Activated CD4-positive, alpha-beta T cell treated with anti-CD3 and anti-CD28 coated beads, Interleukin-2, Interleukin-6, amounts not matched to agents 100 ng/mL and 50 ng/mL, durations not matched to agents 16 hours and 8 hours (primary cell): ENCODE data around the gene TMEM255B.
A peak's percentile ranks its signal among the peaks of the same experiment; 100 is the strongest.
"Not testable (repeated sequence)": the region's sequence is repeated elsewhere in the genome, so short reads cannot be mapped to it uniquely, and the experiment has no call there.

ENCODE experiments used
- DNase-seq: peaks from one replicate; pipeline ENCODE4 v3.0.0-alpha.2; 2020

TMEM255B gene

DNA sequence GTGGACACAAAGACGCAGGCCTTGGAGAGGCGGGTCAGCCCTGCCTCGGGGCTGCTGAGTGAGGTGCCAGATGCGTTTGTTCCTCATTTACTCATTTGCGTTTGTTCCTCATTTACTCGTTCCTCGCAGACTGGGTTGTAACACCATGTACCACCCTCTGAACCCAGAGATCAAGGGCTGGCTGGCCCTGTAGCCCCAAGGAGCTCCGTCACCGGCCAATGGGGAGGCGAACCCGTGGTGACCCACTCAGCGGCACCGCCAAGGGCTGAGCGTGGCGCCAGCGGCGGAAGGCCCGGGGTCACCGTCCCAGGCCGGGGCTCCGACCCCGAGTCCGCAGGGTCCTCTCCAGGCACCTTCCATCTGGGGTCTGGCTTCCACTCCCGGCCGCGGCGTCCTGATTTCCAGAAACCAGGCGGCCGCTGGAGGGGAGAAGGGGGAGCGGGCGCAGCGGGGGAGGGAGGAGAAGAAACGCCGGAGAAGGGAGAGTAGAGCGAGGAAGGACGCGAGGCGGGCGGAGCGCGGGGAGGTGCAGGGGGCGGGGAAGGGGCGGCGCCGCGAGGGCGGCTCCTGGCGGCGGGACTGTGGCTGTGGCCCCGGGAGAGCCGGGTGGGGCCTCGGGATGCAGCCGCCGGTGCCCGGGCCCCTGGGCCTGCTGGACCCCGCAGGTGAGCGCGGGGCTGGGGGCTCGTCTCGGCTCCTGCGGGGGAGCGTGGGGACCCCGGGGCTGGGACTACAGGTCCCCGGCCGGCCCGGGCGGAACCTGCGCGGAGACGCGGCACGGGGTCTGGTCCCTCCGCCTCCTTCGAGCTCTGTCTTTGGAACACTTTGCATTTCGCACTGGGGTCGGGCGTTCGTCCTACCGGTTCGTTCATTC, at the start of gene TMEM255B:
TSS of gene TMEM255B (plus strand) at position 576 of the 874 bp plus-strand sequence. CDS start at position 620, 44 bp downstream.
- DNase-seq = peak; percentile 74

DNA sequence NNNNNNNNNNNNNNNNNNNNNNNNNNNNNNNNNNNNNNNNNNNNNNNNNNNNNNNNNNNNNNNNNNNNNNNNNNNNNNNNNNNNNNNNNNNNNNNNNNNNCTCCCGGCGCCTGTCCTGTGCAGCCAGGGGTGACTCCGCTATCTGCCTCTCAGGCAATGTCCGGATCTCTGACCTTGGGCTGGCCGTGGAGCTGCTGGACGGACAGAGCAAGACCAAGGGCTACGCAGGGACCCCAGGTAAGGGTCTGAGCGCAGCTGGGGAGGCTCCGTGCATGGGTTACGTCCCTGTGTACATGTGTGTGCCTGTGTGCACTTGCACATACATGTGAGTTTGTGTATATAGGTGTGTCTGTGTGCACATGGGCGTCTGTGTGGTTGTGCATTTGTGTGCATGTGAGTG, 36.1 kb upstream of the TMEM255B start:
- no peak for DNase-seq

DNA sequence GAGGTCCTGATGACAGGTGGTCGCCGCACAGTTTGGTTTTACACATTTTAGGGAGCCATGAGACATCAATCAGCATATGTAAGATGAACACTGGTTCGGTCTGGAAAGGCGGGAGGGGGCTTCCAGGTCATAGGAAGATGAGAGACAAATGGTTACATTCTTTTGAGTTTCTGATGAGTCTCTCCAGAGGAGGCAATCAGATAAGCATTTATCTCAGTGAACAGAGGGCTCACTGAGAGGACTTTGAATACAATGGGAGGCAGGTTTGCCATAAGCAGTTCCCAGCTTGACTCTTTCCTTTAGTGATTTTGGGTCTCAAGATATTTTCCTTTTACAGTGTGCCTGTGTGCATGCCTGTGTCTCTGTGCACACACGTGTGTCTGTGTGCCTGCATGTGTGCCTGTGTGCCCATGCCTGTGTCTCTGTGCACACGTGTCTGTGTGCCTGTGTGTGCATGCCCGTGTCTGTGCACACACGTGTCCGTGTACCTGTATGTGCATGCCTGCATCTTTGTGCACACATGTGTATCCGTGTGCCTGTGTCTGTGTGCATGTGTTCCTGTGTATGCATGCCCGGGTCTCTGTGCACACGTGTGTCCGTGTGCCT, 35.5 kb upstream of the TMEM255B start:
- DNase-seq = no peak

DNA sequence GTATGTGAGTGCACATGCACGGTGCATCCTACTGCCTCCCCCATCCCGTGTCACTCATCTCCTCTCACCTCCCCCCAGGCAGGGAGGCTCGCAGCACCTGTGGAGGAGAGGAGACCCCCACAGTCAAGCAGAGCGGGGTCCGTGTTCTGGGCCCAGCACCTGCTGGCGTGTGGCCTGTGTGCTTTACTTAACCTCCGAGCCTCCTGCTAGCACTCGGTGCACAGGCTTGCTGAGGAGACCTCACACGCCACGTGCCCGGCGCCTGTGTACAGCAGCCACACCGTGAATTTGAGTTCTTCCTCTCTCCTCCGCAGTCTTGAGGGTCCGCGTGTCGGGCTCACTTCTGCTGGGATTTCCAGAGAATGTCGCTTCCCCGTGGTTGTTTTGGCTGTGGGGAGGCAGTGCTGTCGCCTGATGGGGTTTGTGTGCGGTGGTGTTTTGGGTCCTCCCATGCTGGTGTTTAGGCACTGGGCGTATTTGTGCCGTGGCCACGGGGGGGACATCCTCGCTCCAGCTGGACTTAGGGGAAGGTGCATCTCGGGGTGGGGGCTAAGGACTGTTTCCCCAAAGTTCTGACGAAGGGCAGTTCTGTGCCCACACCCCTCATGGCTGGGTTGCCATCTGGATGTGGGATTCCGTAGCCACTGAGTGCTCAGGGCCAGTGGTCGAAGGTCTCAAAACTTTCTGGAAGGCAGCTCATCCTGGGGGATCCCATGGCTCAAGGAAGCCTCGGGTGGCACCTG, 34.8 kb upstream of the TMEM255B start:
- DNase-seq = no peak

DNA sequence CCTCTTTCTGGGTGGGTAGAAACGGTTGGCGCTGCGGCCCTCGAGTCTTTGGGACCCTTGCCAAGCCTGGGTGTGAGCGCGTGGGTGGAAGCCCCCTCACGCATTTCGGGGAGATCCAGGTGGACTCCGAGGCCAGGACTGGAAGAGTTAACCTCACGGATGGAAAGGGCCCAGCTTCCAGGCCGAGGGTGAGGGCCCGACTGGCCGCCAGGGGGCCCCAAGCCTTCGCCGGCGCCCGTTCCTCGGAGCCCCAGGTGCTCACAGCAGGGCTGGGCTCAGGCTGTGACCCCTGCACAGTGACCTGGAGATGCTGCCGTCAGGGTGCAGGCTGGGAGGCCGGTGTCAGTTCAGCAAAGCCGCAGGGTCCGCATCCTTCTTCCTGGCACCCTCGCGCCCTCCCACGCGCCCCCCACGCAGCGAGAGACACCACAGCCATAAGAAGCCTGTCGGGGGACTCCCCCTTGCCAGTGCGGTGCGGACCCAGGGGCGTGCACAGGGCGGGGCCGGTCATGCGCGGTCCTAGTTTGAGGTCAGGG, 34.2 kb upstream of the TMEM255B start:
- DNase-seq = peak; percentile 75

DNA sequence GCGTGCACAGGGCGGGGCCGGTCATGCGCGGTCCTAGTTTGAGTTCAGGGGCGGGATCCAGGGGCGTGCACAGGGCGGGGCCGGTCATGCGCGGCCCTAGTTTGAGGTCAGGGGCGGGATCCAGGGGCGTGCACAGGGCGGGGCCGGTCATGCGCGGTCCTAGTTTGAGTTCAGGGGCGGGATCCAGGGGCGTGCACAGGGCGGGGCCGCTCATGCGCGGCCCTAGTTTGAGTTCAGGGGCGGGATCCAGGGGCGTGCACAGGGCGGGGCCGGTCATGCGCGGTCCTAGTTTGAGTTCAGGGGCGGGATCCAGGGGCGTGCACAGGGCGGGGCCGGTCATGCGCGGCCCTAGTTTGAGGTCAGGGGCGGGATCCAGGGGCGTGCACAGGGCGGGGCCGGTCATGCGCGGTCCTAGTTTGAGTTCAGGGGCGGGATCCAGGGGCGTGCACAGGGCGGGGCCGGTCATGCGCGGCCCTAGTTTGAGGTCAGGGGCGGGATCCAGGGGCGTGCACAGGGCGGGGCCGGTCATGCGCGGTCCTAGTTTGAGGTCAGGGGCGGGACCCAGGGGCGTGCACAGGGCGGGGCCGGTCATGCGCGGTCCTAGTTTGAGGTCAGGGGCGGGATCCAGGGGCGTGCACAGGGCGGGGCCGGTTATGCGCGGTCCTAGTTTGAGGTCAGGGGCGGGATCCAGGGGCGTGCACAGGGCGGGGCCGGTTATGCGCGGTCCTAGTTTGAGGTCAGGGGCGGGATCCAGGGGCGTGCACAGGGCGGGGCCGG, 33.5 kb upstream of the TMEM255B start:
- peak; percentile 41 for DNase-seq

DNA sequence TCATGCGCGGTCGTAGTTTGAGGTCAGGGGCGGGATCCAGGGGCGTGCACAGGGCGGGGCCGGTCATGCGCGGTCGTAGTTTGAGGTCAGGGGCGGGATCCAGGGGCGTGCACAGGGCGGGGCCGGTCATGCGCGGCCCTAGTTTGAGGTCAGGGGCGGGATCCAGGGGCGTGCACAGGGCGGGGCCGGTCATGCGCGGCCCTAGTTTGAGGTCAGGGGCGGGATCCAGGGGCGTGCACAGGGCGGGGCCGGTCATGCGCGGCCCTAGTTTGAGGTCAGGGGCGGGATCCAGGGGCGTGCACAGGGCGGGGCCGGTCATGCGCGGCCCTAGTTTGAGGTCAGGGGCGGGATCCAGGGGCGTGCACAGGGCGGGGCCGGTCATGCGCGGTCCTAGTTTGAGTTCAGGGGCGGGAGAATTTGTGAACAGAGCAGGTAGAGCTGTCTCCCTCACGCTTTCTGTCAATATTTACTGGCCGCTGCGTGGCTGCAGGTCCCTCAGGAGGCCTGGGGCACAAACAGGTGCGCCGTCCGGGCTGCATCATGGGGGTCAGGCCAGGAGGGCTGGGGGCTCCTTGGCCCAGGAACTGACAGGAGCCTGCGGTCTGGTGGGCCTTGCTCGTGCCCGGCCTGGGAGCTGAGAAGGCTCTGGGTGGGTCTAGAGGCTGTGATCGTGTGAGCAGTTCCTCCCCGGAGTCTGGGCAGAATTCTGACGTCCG, 32.8 kb upstream of the TMEM255B start:
- DNase-seq = not testable (repeated sequence)

DNA sequence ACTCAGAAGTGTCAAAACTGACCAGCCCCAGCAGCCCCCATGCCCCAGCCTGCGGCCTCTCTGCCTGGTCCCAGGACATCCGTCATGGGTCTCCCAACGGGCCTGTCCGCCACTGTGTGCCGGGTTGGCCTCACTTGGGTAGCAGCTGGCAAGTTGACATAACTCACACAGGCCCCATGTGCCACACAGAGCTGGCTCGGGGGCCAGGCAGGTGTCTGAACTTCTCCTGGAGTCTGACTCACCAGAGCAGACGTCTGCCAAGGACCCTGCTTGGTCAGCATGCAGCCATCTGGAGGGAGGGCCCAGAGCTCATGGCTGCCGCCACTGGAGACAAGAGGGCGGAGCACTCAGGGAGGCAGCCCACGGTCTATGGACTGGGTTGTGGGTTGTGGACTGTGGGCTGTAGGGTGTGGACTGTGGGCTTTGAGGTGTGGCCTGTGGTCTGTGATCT, 32.0 kb upstream of the TMEM255B start:
- no peak for DNase-seq

DNA sequence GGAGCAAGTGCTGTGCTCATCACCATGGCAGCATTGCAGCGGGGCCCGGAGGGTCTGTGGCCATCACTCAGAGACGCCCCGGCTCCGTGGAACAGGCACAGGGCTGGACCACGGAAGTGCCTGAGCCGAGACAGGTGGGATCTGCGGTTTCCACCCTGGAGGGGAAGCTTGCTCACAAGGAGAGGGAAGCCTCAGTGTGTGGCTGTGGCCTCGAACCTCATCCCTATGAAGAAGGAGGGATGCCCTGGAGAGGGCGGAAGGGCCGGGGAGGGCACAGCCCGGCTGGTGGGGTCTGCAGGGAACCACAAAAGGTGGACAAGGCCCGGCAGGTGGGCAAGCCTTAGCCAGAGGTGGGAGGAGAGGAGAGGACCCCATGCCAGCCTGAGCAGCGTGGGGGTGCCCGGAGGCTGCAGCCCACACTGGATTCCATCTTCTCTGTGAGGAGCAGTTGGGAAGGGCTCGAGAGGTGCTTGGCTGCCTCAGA, 30.4 kb upstream of the TMEM255B start:
- no peak for DNase-seq

DNA sequence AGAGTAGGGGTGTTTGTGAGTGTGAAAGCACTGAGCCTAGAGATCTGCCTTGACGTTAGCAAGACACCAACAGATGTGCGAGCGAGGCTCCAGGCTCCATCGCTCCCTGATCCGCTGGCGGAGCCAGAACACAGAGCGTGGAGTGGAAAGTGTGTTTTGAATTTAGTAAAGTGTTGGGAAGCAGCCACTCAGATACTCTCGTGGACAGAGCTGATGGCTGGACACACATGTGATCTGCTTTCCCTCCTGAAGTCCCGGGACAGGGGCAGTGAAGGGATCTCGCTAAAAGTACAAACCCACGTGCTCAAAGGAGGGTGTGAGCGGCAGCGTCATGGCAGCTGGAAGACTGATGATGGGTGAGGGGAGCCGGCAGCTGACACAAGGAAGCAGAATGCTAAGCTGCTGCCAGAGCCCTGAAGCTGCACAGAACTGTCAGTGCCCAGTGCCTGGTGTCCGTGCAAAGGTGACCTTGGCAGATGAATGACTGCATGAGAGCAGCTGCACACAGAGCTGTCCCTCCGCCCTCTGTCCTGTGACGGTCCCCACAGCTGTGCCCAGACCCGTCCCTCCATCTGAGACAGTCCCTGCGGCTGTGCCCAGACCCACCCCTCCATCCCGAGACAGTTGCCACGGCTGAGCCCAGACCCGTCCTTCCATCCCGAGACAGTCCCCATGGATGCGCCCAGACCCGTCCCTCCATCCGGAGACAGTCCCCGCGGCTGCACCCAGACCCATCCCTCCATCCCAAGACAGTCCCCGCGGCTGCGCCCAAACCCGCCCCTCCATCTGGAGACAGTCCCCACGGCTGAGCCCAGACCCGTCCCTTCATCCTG, 29.6 kb upstream of the TMEM255B start:
- DNase-seq = no peak

DNA sequence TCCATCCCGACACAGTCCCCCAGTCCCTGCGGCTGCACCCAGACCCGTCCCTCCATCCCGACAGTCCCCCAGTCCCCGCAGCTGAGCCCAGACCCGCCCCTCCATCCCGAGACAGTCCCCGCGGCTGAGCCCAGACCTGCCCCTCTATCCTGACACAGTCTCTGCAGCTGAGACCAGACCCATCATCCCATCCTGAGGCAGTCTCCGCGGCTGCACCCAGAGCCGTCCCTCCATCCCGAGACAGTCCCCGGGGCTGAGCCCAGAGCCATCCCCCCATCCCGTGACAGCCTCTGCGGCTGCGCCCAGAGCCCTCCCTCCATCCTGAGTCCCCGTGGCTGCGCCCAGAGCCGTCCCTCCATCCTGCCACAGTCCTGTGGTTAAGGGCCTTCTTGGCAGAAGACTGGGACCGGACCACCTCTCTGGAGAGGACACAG, 28.8 kb upstream of the TMEM255B start:
- no peak for DNase-seq

DNA sequence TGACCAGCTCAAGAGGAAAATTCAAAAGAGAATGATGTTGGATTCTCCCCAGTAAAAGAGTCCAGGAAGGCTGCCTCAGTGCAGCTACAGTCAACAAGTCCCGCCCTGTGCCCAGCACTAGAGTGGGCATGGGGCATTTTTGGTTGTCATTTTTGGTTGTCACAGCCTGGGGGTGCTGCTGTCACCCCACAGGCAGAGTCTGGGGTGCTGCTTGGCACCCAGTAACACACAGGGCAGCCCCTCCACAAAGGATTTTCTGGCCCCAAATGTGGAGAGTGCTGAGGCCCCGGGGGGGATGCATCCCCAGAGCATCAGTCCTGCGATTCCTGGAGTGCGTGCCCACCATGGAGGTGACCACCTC, 28.2 kb upstream of the TMEM255B start:
- DNase-seq = no peak

DNA sequence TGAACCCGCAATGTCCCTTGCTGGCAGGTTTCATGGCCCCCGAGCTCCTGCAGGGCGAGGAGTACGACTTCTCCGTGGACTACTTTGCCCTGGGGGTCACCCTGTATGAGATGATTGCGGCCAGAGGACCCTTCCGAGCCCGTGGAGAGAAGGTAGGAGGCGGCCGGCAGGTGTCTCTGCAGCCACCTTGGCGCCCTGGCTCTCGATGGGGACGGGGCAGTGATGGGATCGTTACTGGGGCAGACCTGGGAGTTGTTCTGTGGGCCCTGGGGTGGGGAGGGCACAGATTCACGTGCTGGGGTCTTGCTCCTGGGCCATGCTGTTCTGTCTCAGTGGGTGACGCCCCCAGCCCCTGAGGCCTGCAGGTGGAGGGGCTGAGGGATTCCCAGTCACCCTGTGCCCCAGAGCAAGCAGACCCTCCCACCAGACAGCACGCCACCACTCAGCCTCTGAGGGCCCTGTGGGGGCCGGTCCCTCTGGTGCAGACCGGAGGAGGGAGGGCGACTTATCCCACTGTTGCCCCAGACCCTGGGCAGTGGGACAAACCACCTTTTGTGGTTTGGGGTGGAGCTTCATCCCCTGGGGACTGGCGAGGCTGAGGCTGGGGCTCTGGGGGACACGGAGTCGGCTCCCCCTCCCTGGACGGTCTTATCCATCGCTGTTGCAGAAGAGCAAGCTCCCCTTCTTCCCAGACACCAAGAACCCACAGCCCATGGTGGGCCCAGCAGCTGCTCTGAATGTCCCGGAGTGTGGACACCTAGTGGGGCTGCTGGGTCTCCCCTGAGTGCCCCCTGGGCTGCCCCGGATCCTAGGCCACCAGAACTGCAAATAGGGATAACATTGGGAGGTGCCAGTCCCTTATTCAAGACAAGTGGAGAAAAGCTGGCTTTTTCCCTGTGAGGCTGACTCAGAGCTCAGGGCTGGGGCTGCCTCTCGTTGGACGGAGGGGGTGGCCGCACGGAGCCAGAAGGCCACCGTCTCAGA, 27.5 kb upstream of the TMEM255B start:
- no peak for DNase-seq

DNA sequence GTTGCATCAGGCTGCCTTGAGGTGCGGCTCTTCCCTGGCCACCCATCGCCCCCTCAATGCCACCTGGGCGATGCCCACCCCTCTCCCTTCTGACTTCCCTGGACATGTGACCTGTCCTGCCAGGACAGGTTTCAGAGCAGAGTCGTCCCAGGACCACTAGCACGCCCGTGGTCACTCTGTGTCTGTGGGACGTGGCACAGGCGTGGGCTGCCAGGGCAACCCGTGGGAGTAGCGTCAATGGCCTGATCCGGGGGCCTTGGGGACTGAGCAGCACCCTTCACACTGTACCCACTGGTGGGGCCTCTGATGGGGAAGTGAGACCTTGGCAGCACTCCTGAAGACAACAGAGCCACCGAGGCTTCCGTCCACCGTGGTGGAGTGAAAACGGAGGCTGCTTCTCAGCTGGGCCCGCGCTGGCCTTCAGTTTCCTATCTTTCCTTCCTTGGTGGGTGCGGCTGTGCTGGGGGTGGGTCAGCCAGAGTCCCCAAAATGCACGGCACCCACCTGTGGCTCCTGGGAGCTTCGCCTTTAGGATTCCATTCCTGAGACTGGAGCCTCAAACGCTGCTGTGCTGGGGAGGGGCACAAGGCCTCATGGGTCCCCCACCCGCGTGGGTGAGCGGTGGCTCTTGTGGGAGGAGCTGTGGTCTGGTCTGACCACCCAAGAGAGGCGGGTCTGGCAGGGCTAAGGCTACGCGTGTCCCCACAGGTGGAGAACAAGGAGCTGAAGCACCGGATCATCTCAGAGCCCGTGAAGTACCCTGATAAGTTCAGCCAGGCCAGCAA, 26.7 kb upstream of the TMEM255B start:
- DNase-seq = no peak

DNA sequence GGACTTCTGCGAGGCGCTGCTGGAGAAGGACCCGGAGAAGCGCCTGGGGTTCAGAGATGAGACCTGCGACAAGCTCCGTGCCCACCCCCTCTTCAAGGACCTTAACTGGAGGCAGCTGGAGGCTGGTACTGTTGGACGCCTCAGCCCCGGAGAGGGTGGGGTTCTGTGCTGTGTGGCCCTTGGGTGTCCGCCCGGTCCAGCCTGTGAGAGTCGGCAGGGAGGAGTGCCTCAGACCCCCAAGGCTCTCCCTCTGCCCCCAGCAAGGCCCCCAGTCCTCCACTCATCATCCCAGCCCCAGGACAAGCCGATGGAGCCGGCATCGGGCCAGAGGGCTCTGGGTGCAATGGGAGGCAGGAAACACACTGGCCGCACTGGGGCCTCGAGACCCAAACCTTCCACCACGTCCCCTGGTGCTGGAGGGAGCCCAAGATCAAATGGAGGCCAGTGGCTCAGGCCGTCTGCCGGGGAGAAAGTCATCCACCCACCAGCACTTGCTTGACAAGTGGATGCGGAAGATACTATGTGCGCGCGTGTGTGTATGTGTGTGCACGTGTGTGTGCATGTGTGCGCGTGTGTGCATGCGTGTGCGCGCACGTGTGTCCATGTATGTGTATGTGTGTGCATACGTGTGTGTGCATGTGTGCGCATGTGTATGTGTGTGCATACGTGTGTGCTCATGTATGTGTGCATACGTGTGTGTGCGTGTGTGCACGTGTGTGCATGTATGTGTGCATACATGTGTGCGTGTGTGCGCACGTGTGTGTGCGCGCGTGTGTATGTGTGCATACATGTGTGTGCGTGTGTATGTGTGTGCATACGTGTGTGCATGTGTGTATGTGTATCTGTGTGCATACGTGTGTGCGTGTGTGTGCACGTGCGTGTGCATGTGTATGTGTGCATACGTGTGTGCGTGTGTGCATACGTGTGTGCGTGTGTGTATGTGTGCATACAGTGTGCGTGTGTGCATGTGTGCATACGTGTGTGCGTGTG, 25.8 kb upstream of the TMEM255B start:
- no peak for DNase-seq

DNA sequence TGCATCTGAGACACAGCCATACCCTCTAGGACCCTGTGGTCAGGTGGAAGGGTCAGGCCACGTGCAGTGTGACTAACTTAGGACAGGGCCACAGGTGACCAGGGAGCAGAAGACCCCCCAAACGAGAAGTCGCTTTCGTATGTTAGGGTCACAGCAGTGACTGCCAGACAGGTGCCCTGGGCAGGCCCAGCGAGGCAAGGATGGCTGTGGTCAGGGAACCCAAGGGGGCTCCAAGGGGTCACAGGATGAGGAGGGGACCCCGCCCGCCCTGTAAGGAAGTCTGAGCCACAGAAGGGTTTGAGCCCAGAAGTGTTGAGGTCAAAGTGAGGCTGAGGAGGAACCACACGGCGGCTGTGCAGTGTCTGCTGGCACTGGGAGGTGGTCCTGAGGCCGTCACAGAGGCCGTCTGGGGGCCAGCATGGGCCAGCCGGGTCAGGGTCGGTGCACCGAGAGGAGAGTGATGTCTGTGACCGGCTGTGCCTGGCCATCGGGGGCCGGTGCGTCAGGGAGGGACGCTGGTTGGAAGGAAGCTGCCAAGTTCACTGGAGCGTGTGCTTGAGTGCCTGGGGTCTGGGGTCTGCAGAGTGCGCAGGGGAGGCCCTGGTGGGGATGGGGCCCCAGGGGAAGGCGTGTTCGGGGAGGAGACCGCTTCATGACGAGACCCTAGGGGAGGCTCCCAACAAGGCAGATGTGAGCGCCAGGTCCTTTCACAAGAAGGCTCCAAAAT, 24.8 kb upstream of the TMEM255B start:
- no peak for DNase-seq

DNA sequence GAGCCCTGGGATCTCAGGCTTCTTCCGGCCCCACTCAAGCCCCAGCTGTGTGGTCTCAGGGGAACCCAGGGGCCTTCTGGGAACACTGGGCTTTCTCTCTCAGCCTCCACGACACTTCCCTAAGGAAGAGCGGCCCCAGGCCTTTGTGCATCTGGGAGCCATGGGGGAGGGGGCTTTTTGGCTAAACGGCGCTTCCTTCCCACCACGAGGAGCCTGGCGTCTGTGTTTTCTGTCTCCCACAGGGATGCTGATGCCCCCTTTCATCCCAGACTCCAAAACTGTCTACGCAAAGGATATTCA, 24.2 kb upstream of the TMEM255B start:
- DNase-seq = no peak
